A673 (cell line): ENCODE measurements around the gene RAB14. TPM values are rescaled to one million over a fixed set of nuclear protein-coding genes. Genes with fewer than 3 reads are reported as not detected.
A peak's percentile ranks its signal among the peaks of the same experiment; 100 is the strongest.

Source experiments
- BruUV-seq: library from RNA; stranded (reverse); fragments of 400-500 nt; replicated peaks from 2 replicates; lab custom pipeline; 2021; lab: Mats Ljungman, UMichigan
- CTCF ChIA-PET: fragments of 300-600 bp; sonication (Branson Sonifier 250); formaldehyde crosslinking; loops from one replicate; lab custom pipeline; 2022; ENCODE audit warnings: antibody characterized with exemption; lab: Charles Lee
- POLR2A ChIA-PET: fragments of 300-600 bp; sonication (Branson Sonifier 250); formaldehyde crosslinking; loops from one replicate; lab custom pipeline; 2022; ENCODE audit warnings: antibody characterized with exemption; ENCODE audit not compliant: low non-redundant PET; lab: Charles Lee
- DNase-seq: peaks from one replicate; pipeline ENCODE4 v3.0.0-alpha.2; 2015; ENCODE audit warnings: low spot score
- H3K27ac ChIP-seq: fragments of 200-600 bp; sonication (generic); 2 replicates; pipeline ENCODE4 v1.5.1; 2016; ENCODE audit warnings: mixed run types, low read depth, mild to moderate bottlenecking, mixed read lengths, antibody characterized with exemption, low read length; ENCODE audit not compliant: poor library complexity, severe bottlenecking
- H3K27me3 ChIP-seq: fragments of 200-600 bp; sonication (generic); replicated peaks from 2 replicates; pipeline ENCODE4 v1.6.1; 2017; ENCODE audit warnings: mixed run types, low read depth, mild to moderate bottlenecking, mixed read lengths, antibody characterized with exemption, low read length; ENCODE audit not compliant: insufficient read depth, poor library complexity
- H3K36me3 ChIP-seq: fragments of 200-600 bp; sonication (generic); 2 replicates; pipeline ENCODE4 v1.6.1; 2016; ENCODE audit warnings: mixed run types, mild to moderate bottlenecking, mixed read lengths, antibody characterized with exemption, low read length; ENCODE audit not compliant: insufficient read depth, poor library complexity, severe bottlenecking
- H3K4me1 ChIP-seq: fragments of 200-600 bp; sonication (generic); 2 replicates; pipeline ENCODE4 v1.6.1; 2017; ENCODE audit warnings: mixed run types, mild to moderate bottlenecking, mixed read lengths, antibody characterized with exemption, low read length; ENCODE audit not compliant: insufficient read depth, poor library complexity, severe bottlenecking
- H3K4me3 ChIP-seq: fragments of 200-600 bp; sonication (generic); 2 replicates; pipeline ENCODE4 v1.5.1; 2016; ENCODE audit warnings: low read depth, mixed run types, mild to moderate bottlenecking, mixed read lengths, low read length; ENCODE audit not compliant: poor library complexity, severe bottlenecking
- H3K9me3 ChIP-seq: fragments of 200-600 bp; sonication (generic); 2 replicates; pipeline ENCODE4 v1.6.1; 2016; ENCODE audit warnings: mixed run types, low read depth, mild to moderate bottlenecking, mixed read lengths, antibody characterized with exemption, low read length; ENCODE audit not compliant: poor library complexity, severe bottlenecking
- CTCF ChIP-seq: fragments of 300-800, 200-600 bp; sonication (generic); conservative IDR thresholded peaks from 2 replicates; pipeline ENCODE4 v1.5.1; 2017; ENCODE audit warnings: low read depth, mild to moderate bottlenecking, antibody characterized with exemption, low read length, moderate library complexity, mixed read lengths
- EZH2 ChIP-seq: fragments of 200-600 bp; sonication (generic); IDR thresholded peaks from 2 replicates; pipeline ENCODE4 v1.6.1; 2017; ENCODE audit warnings: borderline replicate concordance, low read depth, mild to moderate bottlenecking, mixed read lengths, antibody characterized with exemption, low read length; ENCODE audit not compliant: poor library complexity, severe bottlenecking
- intact Hi-C: fragments of 100-400 bp; cut with micrococcal nuclease; formaldehyde crosslinking; loops from one replicate; pipeline ENCODE4 v1.10.0; 2022; ENCODE audit not compliant: unreplicated experiment
- total RNA-seq: library from RNA; stranded (reverse); gene quantifications from 2 replicates; pipeline ENCODE4 v1.2.3, GENCODE V29; 2021

The RAB14 gene
- total RNA-seq, 1 experiment from 2014 or later = 71.9 TPM

GRCh38 chr9:121216271-121216805 is 14.7 kb upstream of the RAB14 start:
- Histone ChIP-seq H3K4me1 (no peaks in the 10 kb centered on the region), H3K27me3 (no peaks in the 10 kb centered on the region), H3K36me3 (no peaks in the 10 kb centered on the region), H3K9me3 (no peaks in the 10 kb centered on the region), H3K27ac (no peak overlapping the region), H3K4me3 (no peak overlapping the region)
- TF ChIP-seq CTCF = no peak
- TF ChIP-seq EZH2 = no peak
- CTCF ChIA-PET = no interaction called here
- intact Hi-C loops = no loop called here
- BruUV-seq = no TSS peak
- no peak for DNase-seq
- POLR2A ChIA-PET = no interaction called here

- no peaks in the 10 kb centered on the region for H3K36me3 ChIP-seq
- BruUV-seq = no TSS peak
- H3K9me3 ChIP-seq = no peaks in the 10 kb centered on the region
- no peak overlapping the region for H3K4me3 ChIP-seq
- POLR2A ChIA-PET = interaction anchor here (0.6 to 0.7 kb wide), 2 partner anchors 14 to 31 kb away, joined by 3 to 4 read pairs; no protein-coding TSS in a partner anchor
- H3K27me3 ChIP-seq = no peaks in the 10 kb centered on the region
- no peak overlapping the region for H3K27ac ChIP-seq
- DNase-seq = no peak
- H3K4me1 ChIP-seq = peaks cover 2% of the 10 kb centered on the region
- TF ChIP-seq CTCF (no peak), EZH2 (no peak)
- CTCF ChIA-PET = interaction anchor here (0.6 to 1.4 kb wide), 2 partner anchors 64 to 106 kb away, joined by 3 to 7 read pairs; no protein-coding TSS in a partner anchor
- intact Hi-C loops = loop anchor here (5.0 kb wide), 2 partner anchors 73 to 283 kb away; partner anchors contain the start of gene GGTA1
Observed at GRCh38 chr9:121214005-121214404, 12.3 kb upstream of the RAB14 start.

GRCh38 chr9:121213136-121213806 is 11.6 kb upstream of the RAB14 start:
- POLR2A ChIA-PET = interaction anchor here (0.7 kb wide), 1 partner anchor 30 kb away, joined by 3 read pairs; no protein-coding TSS in a partner anchor
- no TSS peak for BruUV-seq
- no peaks in the 10 kb centered on the region for H3K36me3 ChIP-seq
- CTCF ChIA-PET = interaction anchor here (0.6 to 1.4 kb wide), 3 partner anchors 65 to 107 kb away, joined by 3 to 7 read pairs (median 3); no protein-coding TSS in a partner anchor
- H3K27me3 ChIP-seq = no peaks in the 10 kb centered on the region
- TF ChIP-seq CTCF (peak; percentile 98), EZH2 (no peak)
- no peak overlapping the region for H3K27ac ChIP-seq
- intact Hi-C loops = loop anchor here (1.0 to 5.0 kb wide), 5 partner anchors 74 to 284 kb away; partner anchors contain the start of gene GGTA1
- peaks cover 2% of the 10 kb centered on the region for H3K4me1 ChIP-seq
- H3K4me3 ChIP-seq = no peak overlapping the region
- DNase-seq = peak; percentile 90
- no peaks in the 10 kb centered on the region for H3K9me3 ChIP-seq
